PC-3 (cell line): ENCODE results near the gene ASCC2.

Experiments used
- CTCF ChIP-seq: fragments of 300-600 bp; sonication (generic); conservative IDR thresholded peaks from 2 replicates; pipeline ENCODE4 v1.5.1; 2017; ENCODE audit warnings: antibody characterized with exemption, low read depth, mild to moderate bottlenecking, low read length
- EZH2 ChIP-seq: fragments of 300-600 bp; sonication (generic); IDR thresholded peaks from one replicate; pipeline ENCODE4 v1.6.1; 2017; ENCODE audit warnings: antibody characterized with exemption, mild to moderate bottlenecking, low read length; ENCODE audit not compliant: unreplicated experiment
- EZH2phosphoT487 ChIP-seq: fragments of 300-600 bp; sonication (generic); IDR thresholded peaks from 2 replicates; pipeline ENCODE4 v1.6.1; 2018; ENCODE audit warnings: mild to moderate bottlenecking, antibody characterized with exemption, low read length, borderline replicate concordance

GRCh38 chr22:29793396-29793795 lies 44.7 kb downstream of the ASCC2 start:
- TF ChIP-seq CTCF: no peak
- TF ChIP-seq EZH2: no peak
- no peak for TF ChIP-seq EZH2phosphoT487
